Activated naive CD8-positive, alpha-beta T cell (primary cell): Measurements from ENCODE around the gene CHRNA1.

ENCODE experiments used
- H3K27ac Mint-ChIP-seq: one replicate; pipeline ENCODE4 v1.8.0; 2021; ENCODE audit warnings: mixed read lengths
- H3K27me3 Mint-ChIP-seq: one replicate; pipeline ENCODE4 v1.8.0; 2021; ENCODE audit warnings: mixed read lengths
- H3K36me3 Mint-ChIP-seq: one replicate; pipeline ENCODE4 v1.8.0; 2021; ENCODE audit warnings: mixed read lengths
- H3K4me1 Mint-ChIP-seq: one replicate; pipeline ENCODE4 v1.8.0; 2021; ENCODE audit warnings: low read depth, mixed read lengths
- H3K4me3 Mint-ChIP-seq: one replicate; pipeline ENCODE4 v1.8.0; 2021; ENCODE audit warnings: mild to moderate bottlenecking, mixed read lengths
- H3K9me3 Mint-ChIP-seq: one replicate; pipeline ENCODE4 v1.8.0; 2021; ENCODE audit warnings: low read depth, mixed read lengths

Gene CHRNA1

GRCh38 chr2:174756743-174757142 lies 7.5 kb downstream of the CHRNA1 start:
- H3K27me3 Mint-ChIP-seq: peaks cover 1% of the 10 kb centered on the region
- H3K9me3 Mint-ChIP-seq: no peaks in the 10 kb centered on the region
- H3K36me3 Mint-ChIP-seq: no peaks in the 10 kb centered on the region
- no peak overlapping the region for H3K4me3 Mint-ChIP-seq
- no peak overlapping the region for H3K27ac Mint-ChIP-seq
- peaks cover 12% of the 10 kb centered on the region for H3K4me1 Mint-ChIP-seq

- H3K27ac Mint-ChIP-seq: peak overlapping the region; percentile 64
- H3K9me3 Mint-ChIP-seq: no peaks in the 10 kb centered on the region
- peaks cover 1% of the 10 kb centered on the region for H3K27me3 Mint-ChIP-seq
- no peak overlapping the region for H3K4me3 Mint-ChIP-seq
- no peaks in the 10 kb centered on the region for H3K36me3 Mint-ChIP-seq
- H3K4me1 Mint-ChIP-seq: peaks cover 32% of the 10 kb centered on the region
These were observed 11.1 kb downstream of the CHRNA1 start for GRCh38 chr2:174753038-174753633.

DNA sequence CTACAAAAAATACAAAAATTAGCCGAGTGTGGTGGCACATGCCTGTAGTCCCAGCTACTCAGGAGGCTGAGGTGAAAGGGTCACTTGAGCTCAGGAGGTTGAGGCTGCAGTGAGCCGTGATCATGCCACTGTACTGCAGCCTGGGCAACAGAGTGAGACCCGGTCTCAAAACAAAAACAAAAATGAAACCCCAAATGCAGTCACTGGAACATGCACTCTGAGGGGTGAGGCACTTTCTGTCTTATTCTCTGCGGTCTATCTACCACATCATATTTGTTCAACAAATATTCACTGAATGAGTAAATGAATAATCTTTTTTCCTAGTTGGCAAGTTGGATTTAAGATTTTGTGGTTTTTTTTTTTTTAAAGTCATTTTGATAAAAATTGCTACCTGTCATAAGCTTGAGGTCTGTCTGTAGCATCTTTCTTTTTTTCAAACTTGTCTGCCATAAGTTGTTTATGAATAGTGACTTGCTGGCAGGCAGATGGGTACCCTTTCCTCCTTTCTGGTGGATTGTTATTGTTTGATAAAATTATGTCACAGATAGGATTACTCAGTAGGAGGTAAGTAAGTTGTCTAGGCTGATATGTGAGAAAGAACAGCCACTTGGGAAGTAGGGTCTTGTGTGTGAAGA lies 11.8 kb downstream of the CHRNA1 start:
- Mint-ChIP-seq H3K36me3 (no peaks in the 10 kb centered on the region), H3K4me1 (peaks cover 32% of the 10 kb centered on the region), H3K9me3 (no peaks in the 10 kb centered on the region), H3K27ac (peak overlapping the region; percentile 64), H3K4me3 (no peak overlapping the region), H3K27me3 (no peaks in the 10 kb centered on the region)

GRCh38 chr2:174750923-174751441 lies 13.3 kb downstream of the CHRNA1 start:
- Mint-ChIP-seq H3K4me3 (peak overlapping the region; percentile 2), H3K4me1 (peaks cover 32% of the 10 kb centered on the region)

DNA sequence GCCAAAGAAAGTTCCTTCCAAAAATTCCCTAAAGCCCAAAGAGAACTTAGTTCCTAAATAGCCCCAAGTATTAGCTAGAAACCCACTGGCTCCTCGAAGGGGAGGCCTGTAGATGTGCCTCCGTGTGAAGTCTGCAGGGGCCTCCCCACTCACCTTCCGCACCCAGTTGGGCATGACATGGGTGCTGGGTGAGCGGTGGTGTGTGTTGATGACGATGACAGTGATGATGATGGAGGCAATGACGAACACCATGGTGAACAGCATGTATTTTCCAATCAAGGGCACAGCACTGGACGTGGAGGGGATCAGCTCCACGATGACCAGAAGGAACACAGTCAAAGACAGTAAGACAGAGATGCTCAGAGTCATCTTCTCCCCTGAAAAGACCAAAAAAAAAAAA lies 14.5 kb downstream of the CHRNA1 start:
- H3K27ac Mint-ChIP-seq: no peak overlapping the region
- H3K27me3 Mint-ChIP-seq: no peaks in the 10 kb centered on the region
- no peaks in the 10 kb centered on the region for H3K36me3 Mint-ChIP-seq

More at GRCh38 chr2:174750923-174751441, 13.3 kb downstream of the CHRNA1 start:
- H3K36me3 Mint-ChIP-seq: no peaks in the 10 kb centered on the region
- H3K27me3 Mint-ChIP-seq: no peaks in the 10 kb centered on the region
- H3K27ac Mint-ChIP-seq: no peak overlapping the region
- no peaks in the 10 kb centered on the region for H3K9me3 Mint-ChIP-seq

DNA sequence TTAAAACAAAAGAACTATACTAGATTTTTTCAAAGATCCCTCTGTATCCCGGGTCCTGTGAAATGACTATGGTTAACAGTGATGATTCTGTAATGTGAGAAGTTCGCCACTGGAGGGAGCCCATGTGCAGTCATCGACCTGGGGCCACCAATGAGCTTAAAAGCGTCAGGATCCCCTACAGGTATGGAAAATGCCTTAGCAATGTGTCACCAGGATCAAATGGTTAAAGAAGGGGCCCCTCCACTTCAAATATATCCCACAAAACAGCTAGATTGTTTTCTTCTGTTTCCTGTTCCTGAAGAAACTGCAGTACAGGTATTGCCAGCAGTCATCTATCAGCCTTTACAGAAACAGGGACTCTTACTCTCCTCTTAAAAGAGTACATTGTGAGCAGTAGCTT lies 15.3 kb downstream of the CHRNA1 start:
- no peak overlapping the region for H3K4me3 Mint-ChIP-seq
- H3K9me3 Mint-ChIP-seq: no peaks in the 10 kb centered on the region
- peaks cover 2% of the 10 kb centered on the region for H3K27me3 Mint-ChIP-seq
- H3K36me3 Mint-ChIP-seq: no peaks in the 10 kb centered on the region
- H3K4me1 Mint-ChIP-seq: peaks cover 32% of the 10 kb centered on the region
- H3K27ac Mint-ChIP-seq: no peak overlapping the region

More for the DNA sequence above, 14.5 kb downstream of the CHRNA1 start:
- Mint-ChIP-seq H3K9me3 (no peaks in the 10 kb centered on the region), H3K4me3 (no peak overlapping the region), H3K4me1 (peaks cover 32% of the 10 kb centered on the region)

DNA sequence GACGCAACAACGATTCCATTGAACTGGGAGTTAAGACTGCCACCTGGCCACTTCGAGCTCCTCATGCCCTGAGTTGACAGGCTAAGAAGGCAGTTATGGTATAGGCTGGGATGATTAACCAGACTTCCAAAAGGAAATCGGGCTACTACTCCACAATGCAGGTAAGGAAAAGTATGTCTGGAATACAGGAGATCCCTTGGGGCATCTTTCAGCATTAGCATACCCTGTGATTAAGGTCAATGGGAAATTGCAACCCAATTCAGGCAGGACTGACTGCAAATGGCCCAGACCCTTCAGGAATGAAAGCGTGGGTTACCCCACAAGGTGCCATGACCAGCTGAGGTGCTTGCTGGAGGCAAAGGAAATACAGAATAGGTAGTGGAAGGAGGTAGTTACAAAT lies 19.1 kb downstream of the CHRNA1 start:
- H3K9me3 Mint-ChIP-seq: no peaks in the 10 kb centered on the region
- H3K4me3 Mint-ChIP-seq: no peak overlapping the region
- H3K27me3 Mint-ChIP-seq: peaks cover 3% of the 10 kb centered on the region
- peaks cover 12% of the 10 kb centered on the region for H3K4me1 Mint-ChIP-seq
- H3K36me3 Mint-ChIP-seq: no peaks in the 10 kb centered on the region
- H3K27ac Mint-ChIP-seq: no peak overlapping the region

- Mint-ChIP-seq H3K27ac (no peak overlapping the region), H3K36me3 (no peaks in the 10 kb centered on the region), H3K4me1 (peaks cover 4% of the 10 kb centered on the region), H3K27me3 (peaks cover 3% of the 10 kb centered on the region), H3K9me3 (no peaks in the 10 kb centered on the region), H3K4me3 (no peak overlapping the region)
These were observed 20.2 kb downstream of the CHRNA1 start for GRCh38 chr2:174744111-174744510.

- H3K36me3 Mint-ChIP-seq: no peaks in the 10 kb centered on the region
- no peaks in the 10 kb centered on the region for H3K9me3 Mint-ChIP-seq
- H3K27me3 Mint-ChIP-seq: peaks cover 3% of the 10 kb centered on the region
- H3K27ac Mint-ChIP-seq: no peak overlapping the region
- no peak overlapping the region for H3K4me3 Mint-ChIP-seq
- no peaks in the 10 kb centered on the region for H3K4me1 Mint-ChIP-seq
These were observed 23.6 kb downstream of the CHRNA1 start for GRCh38 chr2:174740721-174741120.

DNA sequence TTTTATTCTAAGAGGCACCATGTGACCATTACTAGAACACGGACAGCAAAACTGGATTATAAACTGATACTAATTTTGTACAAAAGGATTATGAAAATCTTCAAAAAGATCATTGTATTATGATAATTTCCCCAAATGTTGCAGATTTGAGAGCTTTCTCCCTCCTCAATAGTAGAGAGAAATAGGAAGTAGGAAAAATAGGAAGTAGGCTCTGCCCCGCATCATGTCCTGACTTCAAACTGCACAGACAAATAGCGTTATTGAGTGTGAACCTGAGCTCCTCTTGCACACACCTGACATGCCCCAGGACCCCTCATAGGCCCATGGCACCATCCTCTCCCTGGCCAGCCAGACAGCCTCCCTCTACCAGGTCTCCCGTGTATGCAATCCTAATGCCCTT lies 25.4 kb downstream of the CHRNA1 start:
- H3K9me3 Mint-ChIP-seq: no peaks in the 10 kb centered on the region
- H3K4me3 Mint-ChIP-seq: no peak overlapping the region
- peaks cover under 1% of the 10 kb centered on the region for H3K27me3 Mint-ChIP-seq
- no peaks in the 10 kb centered on the region for H3K4me1 Mint-ChIP-seq
- H3K27ac Mint-ChIP-seq: no peak overlapping the region
- no peaks in the 10 kb centered on the region for H3K36me3 Mint-ChIP-seq

- H3K4me3 Mint-ChIP-seq: no peak overlapping the region
- H3K27me3 Mint-ChIP-seq: peaks cover 3% of the 10 kb centered on the region
These were observed 32.7 kb downstream of the CHRNA1 start for GRCh38 chr2:174731546-174731945.

DNA sequence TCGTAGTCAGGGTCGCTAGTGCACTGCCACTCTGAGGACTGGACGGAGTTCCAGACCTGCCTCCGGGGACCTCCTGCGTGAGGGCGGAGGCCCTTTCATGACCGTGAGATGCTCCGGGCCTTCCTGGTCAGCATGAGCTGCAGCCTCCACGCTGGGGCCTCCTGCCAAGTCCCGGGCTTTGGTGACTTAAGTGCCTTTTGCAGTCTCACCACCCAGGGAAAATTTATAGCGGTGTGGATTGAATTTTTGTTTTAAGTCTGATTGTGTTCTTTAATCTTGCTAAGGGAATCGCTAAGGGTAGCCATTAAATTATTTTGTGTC lies 33.6 kb downstream of the CHRNA1 start:
- H3K4me1 Mint-ChIP-seq: peaks cover 25% of the 10 kb centered on the region
- H3K9me3 Mint-ChIP-seq: no peaks in the 10 kb centered on the region
- H3K27me3 Mint-ChIP-seq: peaks cover 3% of the 10 kb centered on the region

More at GRCh38 chr2:174731546-174731945, 32.7 kb downstream of the CHRNA1 start:
- no peak overlapping the region for H3K27ac Mint-ChIP-seq
- H3K9me3 Mint-ChIP-seq: no peaks in the 10 kb centered on the region
- H3K36me3 Mint-ChIP-seq: no peaks in the 10 kb centered on the region
- peaks cover 16% of the 10 kb centered on the region for H3K4me1 Mint-ChIP-seq

GRCh38 chr2:174729797-174730697 lies 34.2 kb downstream of the CHRNA1 start:
- H3K4me1 Mint-ChIP-seq: peaks cover 27% of the 10 kb centered on the region
- H3K4me3 Mint-ChIP-seq: peak overlapping the region; percentile 86
- peaks cover 3% of the 10 kb centered on the region for H3K27me3 Mint-ChIP-seq
- no peaks in the 10 kb centered on the region for H3K36me3 Mint-ChIP-seq
- no peaks in the 10 kb centered on the region for H3K9me3 Mint-ChIP-seq
- H3K27ac Mint-ChIP-seq: peak overlapping the region; percentile 41

More for the DNA sequence above, 33.6 kb downstream of the CHRNA1 start:
- Mint-ChIP-seq H3K36me3 (no peaks in the 10 kb centered on the region), H3K27ac (no peak overlapping the region), H3K4me3 (peak overlapping the region; percentile 86)

DNA sequence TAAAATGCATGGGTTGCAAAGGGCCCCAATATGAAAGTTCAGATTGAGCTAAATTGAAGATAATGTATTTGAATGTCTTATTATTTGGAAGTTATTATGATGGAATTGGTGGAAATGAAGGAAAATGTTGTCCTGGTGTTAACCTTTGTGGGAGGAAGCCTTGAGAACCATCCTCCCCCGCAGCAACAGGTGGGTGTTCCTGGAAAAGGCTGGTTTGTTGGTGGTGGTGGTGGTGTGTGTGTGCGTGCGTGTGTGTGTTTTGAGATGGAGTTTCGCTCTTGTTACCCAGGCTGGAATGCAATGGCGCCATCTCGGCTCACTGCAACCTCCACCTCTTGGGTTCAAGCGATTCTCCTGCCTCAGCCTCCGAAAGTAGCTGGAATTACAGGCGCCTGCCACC lies 36.2 kb downstream of the CHRNA1 start:
- Mint-ChIP-seq H3K36me3 (no peaks in the 10 kb centered on the region), H3K4me1 (peaks cover 27% of the 10 kb centered on the region), H3K9me3 (no peaks in the 10 kb centered on the region), H3K4me3 (no peak overlapping the region), H3K27ac (no peak overlapping the region), H3K27me3 (peaks cover 3% of the 10 kb centered on the region)

- Mint-ChIP-seq H3K27ac (no peak overlapping the region), H3K27me3 (peaks cover 3% of the 10 kb centered on the region), H3K4me3 (no peak overlapping the region)
These were observed 38.1 kb downstream of the CHRNA1 start for GRCh38 chr2:174726212-174726611.

More at GRCh38 chr2:174726212-174726611, 38.1 kb downstream of the CHRNA1 start:
- H3K9me3 Mint-ChIP-seq: no peaks in the 10 kb centered on the region
- no peaks in the 10 kb centered on the region for H3K36me3 Mint-ChIP-seq
- H3K4me1 Mint-ChIP-seq: peaks cover 27% of the 10 kb centered on the region
